Measurements from ENCODE around the gene TBL1XR1. TPM values are rescaled to one million over a fixed set of nuclear protein-coding genes. Genes with fewer than 3 reads are reported as not detected.
"Not testable (repeated sequence)": the region's sequence is repeated elsewhere in the genome, so short reads cannot be mapped to it uniquely, and the experiment has no call there.

TBL1XR1 gene
- polyA plus RNA-seq, 3 donors from 2014 or later = 12.1 to 19.4 (median 13.0) TPM

DNA sequence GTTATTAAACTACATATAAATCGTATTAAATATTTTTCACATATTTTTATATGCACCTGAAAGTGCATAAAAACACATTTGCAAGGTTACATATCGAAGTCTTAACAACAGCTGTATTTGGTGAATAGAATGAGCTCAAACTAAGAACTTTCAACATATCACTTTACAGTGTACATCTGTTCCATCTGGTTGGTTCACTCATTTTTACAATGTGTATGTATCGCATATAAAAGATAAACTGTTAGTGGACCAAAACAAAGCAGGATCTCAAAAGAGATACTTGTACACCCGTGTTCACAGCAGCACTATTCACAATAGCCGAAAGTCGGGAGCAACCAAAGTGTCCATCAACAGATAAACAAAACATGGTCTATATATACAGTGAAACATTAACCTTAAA lies 55.8 kb downstream of the TBL1XR1 start:
- peaks cover 0 to 2% (median 1%) of the 10 kb centered on the region in 3 donors for H3K27me3 Mint-ChIP-seq (ENCODE audit: low read depth in 3 of 3)
- no peak for DNase-seq
- H3K4me1 Mint-ChIP-seq = peaks cover 78 to 96% of the 10 kb centered on the region in 2 donors
- H3K36me3 Mint-ChIP-seq = no peaks in the 10 kb centered on the region
- H3K4me3 Mint-ChIP-seq = no peak overlapping the region
- H3K9me3 Mint-ChIP-seq = peaks cover 0 to 2% (median 0%) of the 10 kb centered on the region in 6 donors
- no peak overlapping the region for H3K27ac Mint-ChIP-seq

DNA sequence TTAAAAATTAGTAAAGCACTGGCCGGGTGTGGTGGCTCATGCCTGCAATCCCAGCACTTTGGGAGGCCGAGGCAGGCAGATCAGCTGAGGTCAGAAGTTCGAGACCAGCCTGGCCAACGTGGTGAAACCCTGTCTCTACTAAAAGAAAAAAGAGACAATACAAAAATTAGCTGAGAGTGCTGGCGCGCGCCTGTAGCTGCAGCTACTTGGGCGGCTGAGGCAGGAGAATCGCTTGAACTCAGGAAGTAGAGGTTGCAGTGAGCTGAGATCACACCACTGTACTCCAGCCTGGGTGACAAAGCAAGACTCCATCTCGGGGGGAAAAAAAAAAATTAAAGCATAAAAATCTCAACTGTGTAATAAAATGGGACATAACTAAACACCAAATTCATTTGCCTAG lies 58.1 kb downstream of the TBL1XR1 start:
- H3K36me3 Mint-ChIP-seq; H3K9me3 Mint-ChIP-seq; H3K27me3 Mint-ChIP-seq (ENCODE audit: low read depth in 3 of 3): not testable (repeated sequence)
- DNase-seq = peak; percentile 17 to 34 (median 30)
- peaks cover 72 to 89% of the 10 kb centered on the region in 2 donors for H3K4me1 Mint-ChIP-seq
- H3K4me3 Mint-ChIP-seq = peak overlapping the region; percentile 47 to 74 (median 59)
- H3K27ac Mint-ChIP-seq = peak overlapping the region; percentile 9 to 85 (median 65)

- Mint-ChIP-seq H3K36me3 (no peaks in the 10 kb centered on the region), H3K4me3 (peak overlapping the region in 4 of 5 donors; percentile 33 to 69 (median 49)), H3K4me1 (peaks cover 70 to 89% of the 10 kb centered on the region in 2 donors), H3K9me3 (no peaks in the 10 kb centered on the region), H3K27me3 (ENCODE audit: low read depth in 3 of 3) (peaks cover 0 to 2% (median 1%) of the 10 kb centered on the region in 3 donors), H3K27ac (peak overlapping the region; percentile 9 to 85 (median 48))
- DNase-seq = no peak
Measured at GRCh38 chr3:177137774-177138705, 59.2 kb downstream of the TBL1XR1 start.

DNA sequence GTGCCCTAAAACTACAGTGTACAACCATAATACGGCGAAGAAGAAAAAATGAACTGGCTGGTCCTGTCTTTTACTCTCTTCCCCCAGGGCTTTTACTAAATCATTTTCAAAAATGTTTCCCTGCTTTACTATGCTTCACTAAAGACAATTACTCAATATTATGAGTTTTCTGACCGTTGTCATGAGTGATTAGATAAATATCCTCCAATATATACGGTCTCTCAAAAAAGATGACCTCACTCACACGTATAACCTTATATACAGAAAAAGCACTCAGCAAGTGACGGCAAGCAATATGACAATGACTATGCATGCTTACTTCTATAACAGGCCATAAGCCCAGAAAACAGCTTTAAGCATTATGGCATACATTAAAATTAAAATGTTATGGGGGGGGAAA lies 60.5 kb downstream of the TBL1XR1 start:
- no peak overlapping the region for H3K4me3 Mint-ChIP-seq
- peaks cover 70 to 91% of the 10 kb centered on the region in 2 donors for H3K4me1 Mint-ChIP-seq
- H3K9me3 Mint-ChIP-seq = no peaks in the 10 kb centered on the region
- H3K27me3 Mint-ChIP-seq (ENCODE audit: low read depth in 3 of 3) = peaks cover 0 to 2% (median 1%) of the 10 kb centered on the region in 3 donors
- no peak overlapping the region for H3K27ac Mint-ChIP-seq
- no peaks in the 10 kb centered on the region for H3K36me3 Mint-ChIP-seq
- DNase-seq = no peak

- DNase-seq = no peak
- Mint-ChIP-seq H3K36me3 (no peaks in the 10 kb centered on the region), H3K9me3 (no peaks in the 10 kb centered on the region), H3K27me3 (ENCODE audit: low read depth in 3 of 3) (peaks cover 0 to 2% (median 1%) of the 10 kb centered on the region in 3 donors), H3K4me3 (no peak overlapping the region), H3K27ac (peak overlapping the region in 1 of 6 donors; percentile 52), H3K4me1 (peaks cover 75 to 91% of the 10 kb centered on the region in 2 donors)
Measured at GRCh38 chr3:177135841-177136492, 61.3 kb downstream of the TBL1XR1 start.

DNA sequence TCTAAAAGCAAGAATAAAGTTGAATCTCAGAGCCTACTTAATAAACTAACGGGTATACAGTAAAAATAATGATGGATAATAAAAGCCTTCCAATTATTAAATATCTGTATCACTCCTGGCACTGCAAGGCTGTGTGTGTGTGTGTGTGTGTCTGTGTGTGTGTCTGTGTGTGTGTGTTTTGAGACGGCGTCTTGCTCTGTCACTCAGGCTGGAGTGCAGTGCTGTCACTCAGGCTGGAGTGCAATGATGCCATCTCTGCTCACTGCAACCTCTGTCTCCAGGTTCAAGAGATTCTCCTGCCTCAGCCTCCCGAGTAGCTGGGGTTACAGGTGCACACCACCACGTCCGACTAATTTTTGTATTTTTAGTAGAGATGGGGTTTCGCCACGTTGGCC lies 62.5 kb downstream of the TBL1XR1 start:
- H3K36me3 Mint-ChIP-seq = no peaks in the 10 kb centered on the region
- H3K27me3 Mint-ChIP-seq (ENCODE audit: low read depth in 3 of 3) = peaks cover 0 to 2% (median 1%) of the 10 kb centered on the region in 3 donors
- H3K4me1 Mint-ChIP-seq = peaks cover 80 to 90% of the 10 kb centered on the region in 2 donors
- H3K9me3 Mint-ChIP-seq = no peaks in the 10 kb centered on the region
- H3K27ac Mint-ChIP-seq = no peak overlapping the region
- DNase-seq = no peak
- no peak overlapping the region for H3K4me3 Mint-ChIP-seq

- no peak for DNase-seq
- no peaks in the 10 kb centered on the region for H3K36me3 Mint-ChIP-seq
- no peaks in the 10 kb centered on the region for H3K9me3 Mint-ChIP-seq
- peaks cover 0 to 2% (median 1%) of the 10 kb centered on the region in 3 donors for H3K27me3 Mint-ChIP-seq (ENCODE audit: low read depth in 3 of 3)
- no peak overlapping the region for H3K4me3 Mint-ChIP-seq
- peaks cover 74 to 89% of the 10 kb centered on the region in 2 donors for H3K4me1 Mint-ChIP-seq
- peak overlapping the region in 2 of 6 donors; percentile 31 to 60 for H3K27ac Mint-ChIP-seq
Measured at GRCh38 chr3:177133860-177134815, 63.1 kb downstream of the TBL1XR1 start.

DNA sequence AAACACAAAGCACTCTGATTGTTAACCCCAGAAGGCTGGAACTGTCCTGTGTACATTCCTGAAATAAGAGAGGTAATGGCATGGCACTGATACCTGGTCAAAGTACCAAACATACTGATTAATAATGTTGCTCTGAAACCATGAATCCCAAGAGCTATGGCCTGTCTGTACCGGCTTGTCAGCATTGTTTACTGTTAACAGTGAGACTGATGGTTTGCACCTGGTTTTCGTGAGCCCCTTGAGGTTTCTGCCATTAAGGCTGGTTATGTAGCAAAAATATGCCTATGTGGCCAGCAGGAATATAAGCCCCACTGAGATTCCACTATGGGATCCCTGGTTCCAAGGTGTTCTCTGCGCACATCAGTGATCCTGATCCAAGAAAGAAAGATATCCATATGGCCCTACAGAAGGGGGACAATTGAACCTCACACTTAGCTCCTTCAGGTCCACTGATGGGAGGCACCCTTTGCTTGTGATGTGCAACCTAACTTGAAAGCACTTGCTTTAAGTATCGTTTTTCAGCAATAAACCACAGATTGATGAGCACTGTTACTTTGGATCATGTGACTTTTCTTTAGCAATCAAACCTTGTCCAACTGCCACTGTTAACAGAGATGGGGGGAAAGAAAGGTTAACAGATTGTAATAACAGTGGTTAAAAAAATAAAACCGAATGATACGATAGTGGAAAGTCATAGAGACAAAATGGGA lies 65.2 kb downstream of the TBL1XR1 start:
- H3K27me3 Mint-ChIP-seq (ENCODE audit: low read depth in 3 of 3) = no peaks in the 10 kb centered on the region
- no peak for DNase-seq
- peaks cover 72 to 86% of the 10 kb centered on the region in 2 donors for H3K4me1 Mint-ChIP-seq
- H3K4me3 Mint-ChIP-seq = peak overlapping the region in 4 of 5 donors; percentile 17 to 53 (median 31)
- H3K9me3 Mint-ChIP-seq = no peaks in the 10 kb centered on the region
- peak overlapping the region; percentile 24 to 73 (median 50) for H3K27ac Mint-ChIP-seq
- no peaks in the 10 kb centered on the region for H3K36me3 Mint-ChIP-seq

DNA sequence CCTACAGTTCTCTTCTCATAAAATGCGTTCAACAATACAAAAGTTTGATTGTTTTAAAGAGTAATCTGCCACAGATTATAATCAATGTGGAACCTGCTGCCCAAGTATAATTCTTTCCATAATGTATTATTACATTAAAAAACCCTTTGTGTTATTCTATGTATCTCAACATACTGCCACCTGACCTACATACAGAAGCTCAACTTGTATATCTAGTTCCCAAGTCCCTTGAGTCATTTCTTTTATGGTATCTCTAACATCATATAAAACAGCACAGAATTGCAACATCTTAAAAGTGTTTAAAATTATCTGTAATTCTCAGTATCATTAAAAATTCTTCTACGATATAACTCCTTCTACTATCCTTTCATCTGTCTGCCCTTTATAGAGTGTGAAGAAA lies 70.3 kb downstream of the TBL1XR1 start:
- H3K4me3 Mint-ChIP-seq = no peak overlapping the region
- no peaks in the 10 kb centered on the region for H3K9me3 Mint-ChIP-seq
- peaks cover 72 to 93% of the 10 kb centered on the region in 2 donors for H3K4me1 Mint-ChIP-seq
- peak overlapping the region in 2 of 6 donors; percentile 15 to 24 for H3K27ac Mint-ChIP-seq
- no peak for DNase-seq
- no peaks in the 10 kb centered on the region for H3K27me3 Mint-ChIP-seq (ENCODE audit: low read depth in 3 of 3)
- H3K36me3 Mint-ChIP-seq = no peaks in the 10 kb centered on the region

- H3K36me3 Mint-ChIP-seq = no peaks in the 10 kb centered on the region
Measured at GRCh38 chr3:177126015-177126773, 71.1 kb downstream of the TBL1XR1 start.

GRCh38 chr3:177124882-177125281 lies 72.4 kb downstream of the TBL1XR1 start:
- H3K36me3 Mint-ChIP-seq = no peaks in the 10 kb centered on the region
- H3K4me1 Mint-ChIP-seq = peaks cover 66 to 94% of the 10 kb centered on the region in 2 donors
- H3K27ac Mint-ChIP-seq = no peak overlapping the region
- H3K9me3 Mint-ChIP-seq = no peaks in the 10 kb centered on the region
- H3K27me3 Mint-ChIP-seq (ENCODE audit: low read depth in 3 of 3) = no peaks in the 10 kb centered on the region
- H3K4me3 Mint-ChIP-seq = no peak overlapping the region
- no peak for DNase-seq

More at GRCh38 chr3:177126015-177126773, 71.1 kb downstream of the TBL1XR1 start:
- Mint-ChIP-seq H3K9me3 (no peaks in the 10 kb centered on the region), H3K4me1 (peaks cover 70 to 93% of the 10 kb centered on the region in 2 donors), H3K4me3 (no peak overlapping the region), H3K27ac (peak overlapping the region in 1 of 6 donors; percentile 18), H3K27me3 (ENCODE audit: low read depth in 3 of 3) (no peaks in the 10 kb centered on the region)
- no peak for DNase-seq

DNA sequence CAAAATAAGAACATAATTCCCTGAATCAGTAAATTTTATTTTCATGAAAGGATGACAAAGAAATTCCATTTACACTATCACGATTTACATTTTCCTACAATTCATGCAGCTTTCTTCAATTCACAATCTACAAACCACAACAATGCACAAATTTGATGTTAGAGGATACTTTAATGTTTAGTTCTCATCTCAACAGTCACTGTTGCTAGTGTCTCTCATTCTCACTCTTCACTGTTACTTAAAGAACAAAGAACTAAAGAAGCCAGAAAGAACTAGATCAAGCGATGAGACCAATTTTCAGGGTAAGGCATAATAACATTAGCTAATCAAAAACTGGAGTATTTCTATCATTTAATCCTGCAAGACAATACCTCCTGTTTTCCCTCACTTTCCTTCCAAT lies 73.5 kb downstream of the TBL1XR1 start:
- peaks cover 70 to 91% of the 10 kb centered on the region in 2 donors for H3K4me1 Mint-ChIP-seq
- no peaks in the 10 kb centered on the region for H3K9me3 Mint-ChIP-seq
- H3K36me3 Mint-ChIP-seq = no peaks in the 10 kb centered on the region
- peak overlapping the region in 1 of 6 donors; percentile 14 for H3K27ac Mint-ChIP-seq
- H3K27me3 Mint-ChIP-seq (ENCODE audit: low read depth in 3 of 3) = no peaks in the 10 kb centered on the region
- no peak overlapping the region for H3K4me3 Mint-ChIP-seq
- DNase-seq = no peak
